Kidney capillary endothelial cell (primary cell): ENCODE data around the gene ACBD6.

Experiments used
- DNase-seq: peaks from one replicate; pipeline ENCODE4 v3.0.0-alpha.2; 2018; ENCODE audit warnings: low spot score

ACBD6 gene

GRCh38 chr1:180524915-180525714 lies 22.7 kb upstream of the ACBD6 start:
- DNase-seq = no peak

DNA sequence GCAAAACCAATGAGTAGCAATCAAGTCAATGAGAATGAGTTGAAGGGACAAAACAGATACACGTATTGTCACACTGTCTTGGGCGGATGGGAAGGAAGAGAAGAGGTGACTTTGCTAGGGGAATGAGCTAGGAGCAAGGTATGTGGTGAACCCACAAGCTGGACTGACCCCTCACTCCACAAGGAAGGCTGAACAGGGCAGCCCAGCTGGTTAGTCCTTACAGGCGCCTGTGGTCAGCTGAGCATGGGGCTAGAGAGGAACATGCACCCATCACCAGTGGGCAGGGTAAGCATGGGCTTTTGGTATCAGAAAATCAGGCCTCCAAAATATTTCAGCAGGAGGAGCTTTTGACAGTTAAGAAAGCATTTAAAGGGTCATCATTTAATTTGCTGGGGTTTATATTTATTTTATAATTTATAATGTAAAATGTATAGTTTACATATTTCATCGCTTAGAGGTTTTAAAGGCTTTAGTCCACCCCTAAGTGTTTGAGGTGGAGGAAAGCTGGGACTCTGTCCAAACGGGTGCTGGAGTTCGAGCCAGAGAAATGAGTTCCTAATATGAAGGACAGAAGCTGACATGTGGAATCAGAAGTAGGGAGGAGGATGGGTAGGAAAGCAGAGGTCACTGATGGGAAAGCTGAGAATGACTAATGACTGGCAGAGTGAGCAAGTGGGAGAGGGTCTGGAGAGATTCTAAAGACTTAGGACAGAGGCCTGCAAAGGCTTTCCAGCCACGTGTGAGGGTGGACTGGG lies 22.0 kb upstream of the ACBD6 start:
- DNase-seq = no peak

GRCh38 chr1:180522213-180522515 lies 19.8 kb upstream of the ACBD6 start:
- no peak for DNase-seq

GRCh38 chr1:180521474-180522212 lies 19.3 kb upstream of the ACBD6 start:
- no peak for DNase-seq

DNA sequence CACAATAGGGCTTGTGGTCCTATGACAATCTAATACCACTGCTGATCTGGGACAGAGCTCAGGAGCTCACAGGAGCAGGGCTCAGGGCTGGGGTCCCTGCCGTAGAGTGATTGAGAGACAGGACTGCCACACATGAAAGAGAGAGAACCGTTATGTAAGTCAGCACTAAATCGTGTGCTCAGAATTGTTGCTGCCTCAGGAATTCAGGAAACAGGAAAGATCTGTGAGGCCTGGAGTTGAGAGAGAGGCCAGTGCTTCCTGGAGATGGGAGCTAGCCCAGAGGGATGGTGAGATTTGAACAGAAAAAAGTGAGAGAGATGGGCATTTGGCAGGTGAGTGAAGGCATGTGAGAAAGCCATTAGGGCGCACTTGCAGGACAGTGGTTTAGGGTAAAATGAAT lies 17.5 kb upstream of the ACBD6 start:
- peak; percentile 37 for DNase-seq

DNA sequence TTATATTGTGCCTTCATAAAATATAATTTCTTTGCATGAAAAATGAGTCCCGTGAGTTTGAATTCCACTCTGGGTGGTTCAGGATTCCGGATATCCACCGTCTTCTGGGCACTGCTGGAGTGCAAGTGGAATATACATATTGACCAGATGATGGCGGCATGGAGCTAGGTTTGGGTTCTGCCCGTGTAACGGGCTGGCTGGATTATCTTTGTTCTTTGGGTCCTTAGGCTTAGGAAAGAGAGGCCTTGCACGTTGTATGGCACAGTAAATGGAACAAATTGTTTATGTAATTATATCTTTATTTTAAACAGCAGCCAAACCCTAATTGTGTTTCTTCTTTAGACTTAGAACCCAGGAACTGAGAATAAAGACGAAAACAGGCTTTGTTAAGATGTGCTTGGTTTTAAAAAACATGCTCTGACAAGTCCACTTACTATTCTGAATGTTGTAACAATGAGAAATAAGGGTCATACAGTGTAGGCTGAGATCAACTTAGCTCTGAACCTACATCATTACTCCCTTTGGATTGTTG lies 13.5 kb upstream of the ACBD6 start:
- DNase-seq = peak; percentile 89

- DNase-seq = no peak
Measured at GRCh38 chr1:180515364-180515763, 13.0 kb upstream of the ACBD6 start.

DNA sequence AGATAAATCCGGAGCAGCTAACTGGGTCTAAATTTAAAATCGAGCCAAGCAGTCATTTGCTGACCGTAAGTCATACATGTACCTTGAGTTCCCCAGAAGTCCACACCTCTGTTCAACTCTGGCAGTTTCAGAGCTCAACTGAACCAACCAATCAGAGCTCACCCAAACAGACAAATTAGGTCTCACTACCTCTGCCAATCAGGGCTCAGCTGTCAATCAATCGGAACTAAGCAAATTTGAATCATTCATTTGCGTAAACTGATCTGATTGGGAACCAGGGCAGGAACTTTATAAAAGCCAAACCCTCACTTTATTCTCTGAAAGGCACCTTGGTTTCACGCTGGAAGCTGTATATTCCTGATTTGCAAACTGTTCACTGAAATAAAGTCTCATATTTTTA lies 11.2 kb upstream of the ACBD6 start:
- no peak for DNase-seq

GRCh38 chr1:180510882-180511281 lies 8.5 kb upstream of the ACBD6 start:
- no peak for DNase-seq

DNA sequence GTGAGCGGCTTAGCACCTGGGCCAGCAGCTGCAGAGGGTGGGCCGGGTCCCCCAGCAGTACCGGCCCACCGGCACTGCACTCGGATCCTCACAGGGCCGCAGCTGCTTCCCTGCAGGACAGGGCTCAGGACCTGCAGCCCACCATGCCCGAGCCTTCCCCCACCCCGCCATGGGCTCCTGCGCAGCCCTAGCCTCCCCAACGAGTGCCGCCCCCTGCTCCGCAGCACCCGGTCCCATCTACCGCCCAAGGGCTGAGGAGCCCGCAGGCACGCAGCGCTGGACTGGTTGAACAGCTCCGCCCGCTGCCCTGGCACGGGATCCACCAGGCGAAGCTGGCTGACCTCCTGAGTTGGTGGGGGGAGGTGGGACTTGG lies 6.3 kb upstream of the ACBD6 start:
- DNase-seq = no peak

DNA sequence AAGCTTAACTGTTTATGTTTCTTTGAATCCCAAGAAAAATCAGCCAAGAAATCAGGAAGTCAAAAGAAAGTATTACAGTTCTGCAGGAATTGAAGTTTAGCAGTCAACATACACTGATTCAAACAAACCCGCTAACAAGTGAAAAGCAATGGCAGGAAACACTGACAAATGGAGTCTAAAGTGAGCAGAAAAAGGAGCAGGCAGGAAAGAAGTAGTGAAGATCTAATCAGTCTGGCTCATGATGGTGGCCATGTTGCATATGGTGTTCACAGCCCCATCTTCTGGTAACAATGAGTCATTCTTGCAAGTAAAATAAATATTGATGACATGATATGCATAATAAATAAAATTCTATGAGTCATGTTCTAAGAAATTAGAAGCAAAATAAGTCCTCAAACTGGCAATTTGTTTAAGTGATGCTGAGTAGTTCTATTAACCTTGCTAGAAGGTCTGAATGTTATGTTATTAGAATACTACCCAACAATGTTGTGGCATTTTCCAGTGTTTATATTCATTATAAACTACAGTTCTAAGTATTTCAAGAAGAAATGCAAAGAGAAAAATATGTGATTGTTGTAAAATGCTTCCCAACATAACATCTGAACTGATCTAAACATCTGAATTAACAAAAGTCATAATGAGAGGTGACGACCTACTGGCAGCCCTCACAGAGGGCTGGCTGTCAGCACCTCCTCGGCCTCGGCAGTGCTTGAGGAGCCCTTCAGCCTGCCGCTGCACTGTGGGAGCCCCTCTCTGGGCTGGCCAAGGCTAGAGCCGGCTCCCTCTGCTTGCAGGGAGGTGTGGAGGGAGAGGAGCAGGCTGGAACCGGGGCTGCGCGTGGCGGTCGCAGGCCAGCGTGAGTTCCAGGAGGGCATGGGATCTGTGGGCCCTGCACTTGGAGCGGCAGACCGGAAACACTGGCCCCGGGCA lies 5.7 kb upstream of the ACBD6 start:
- peak; percentile 18 for DNase-seq

GRCh38 chr1:180505732-180506335 lies 3.5 kb upstream of the ACBD6 start:
- DNase-seq = peak; percentile 40

DNA sequence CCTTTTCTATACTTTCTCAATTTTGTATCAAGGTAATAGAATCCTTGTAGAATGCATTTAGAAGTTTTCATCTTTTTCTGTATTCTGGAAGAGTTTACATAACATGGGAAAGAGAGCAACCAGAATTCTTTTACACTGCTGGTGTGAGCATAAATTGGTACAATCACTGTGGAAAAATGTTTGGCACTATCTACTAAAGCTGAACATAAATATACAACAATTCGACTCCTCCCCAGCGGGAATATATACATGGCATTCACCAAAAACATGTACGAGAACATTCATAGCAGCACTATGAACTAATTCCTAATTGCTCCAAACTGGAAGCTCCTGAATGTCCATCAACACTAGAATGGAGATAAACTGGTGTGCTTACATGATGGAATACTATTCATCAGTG lies 1.8 kb upstream of the ACBD6 start:
- no peak for DNase-seq

DNA sequence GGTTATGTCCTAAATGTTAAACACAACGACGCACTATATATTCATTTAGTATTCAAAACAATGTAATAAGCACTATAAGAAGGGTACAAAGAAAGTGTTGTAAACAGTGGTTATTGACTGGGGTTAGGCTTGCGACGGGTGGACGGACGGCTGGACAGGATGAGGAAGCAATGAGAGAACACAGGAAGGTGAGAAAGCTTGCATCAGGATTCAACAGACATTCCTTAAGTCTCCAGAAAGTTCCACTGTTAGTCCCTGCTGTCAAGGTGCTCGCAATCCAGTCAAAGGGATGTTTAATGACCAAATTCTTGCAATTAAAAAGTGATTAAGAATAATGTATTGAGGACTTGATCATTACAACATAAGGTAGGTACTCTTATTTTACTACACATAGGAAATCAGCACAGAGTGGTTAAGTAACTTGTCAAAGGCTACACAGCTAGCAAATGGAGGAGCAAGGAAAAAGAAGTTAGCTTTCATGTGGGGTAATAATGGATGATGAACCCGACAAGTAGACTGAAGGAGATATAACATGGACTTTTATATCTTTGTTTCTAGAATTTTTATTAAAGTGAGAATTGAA lies 994 bp upstream of the ACBD6 start:
- DNase-seq = peak; percentile 49

- DNase-seq = peak; percentile 59
Measured at GRCh38 chr1:180501865-180502360, 464 bp downstream of the ACBD6 start.

DNA sequence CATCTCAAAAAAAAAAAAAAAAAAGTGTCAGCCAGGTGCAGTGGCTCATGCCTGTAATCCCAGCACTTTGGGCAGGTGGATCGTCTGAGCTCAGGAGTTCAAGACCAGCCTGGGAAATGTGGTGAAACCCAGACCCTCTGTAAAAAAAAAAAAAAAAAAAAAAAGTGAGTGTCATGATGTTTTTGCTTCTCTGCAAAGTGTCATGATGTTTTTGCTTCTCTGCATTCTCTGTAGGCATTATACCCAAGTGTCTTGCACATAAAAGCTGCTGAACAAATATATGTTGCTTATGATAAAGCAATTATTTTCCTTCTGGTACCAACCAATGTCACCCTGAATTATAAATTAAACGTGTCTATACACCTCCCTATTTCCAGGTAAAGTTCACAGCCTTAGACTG lies 1.7 kb downstream of the ACBD6 start:
- DNase-seq = no peak

GRCh38 chr1:180498594-180498993 lies 3.8 kb downstream of the ACBD6 start:
- no peak for DNase-seq

DNA sequence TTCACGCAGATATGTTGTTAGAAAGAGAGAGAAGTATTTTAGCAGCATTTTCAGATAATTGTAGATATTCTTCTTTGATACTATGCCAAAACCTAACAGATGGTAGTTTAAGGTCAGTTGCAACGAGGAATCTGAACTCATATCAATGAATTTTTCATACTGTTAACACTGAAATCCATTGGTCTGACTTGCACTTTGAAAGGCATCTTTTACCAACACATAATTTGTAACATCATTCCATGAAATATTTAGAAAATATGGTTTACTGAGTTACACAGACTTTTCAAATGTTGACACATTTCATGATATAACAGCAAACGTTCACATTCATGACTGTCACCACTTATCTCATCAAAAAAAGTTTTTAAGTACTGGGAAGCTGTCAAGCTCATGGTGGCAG lies 4.6 kb downstream of the ACBD6 start:
- DNase-seq = no peak

DNA sequence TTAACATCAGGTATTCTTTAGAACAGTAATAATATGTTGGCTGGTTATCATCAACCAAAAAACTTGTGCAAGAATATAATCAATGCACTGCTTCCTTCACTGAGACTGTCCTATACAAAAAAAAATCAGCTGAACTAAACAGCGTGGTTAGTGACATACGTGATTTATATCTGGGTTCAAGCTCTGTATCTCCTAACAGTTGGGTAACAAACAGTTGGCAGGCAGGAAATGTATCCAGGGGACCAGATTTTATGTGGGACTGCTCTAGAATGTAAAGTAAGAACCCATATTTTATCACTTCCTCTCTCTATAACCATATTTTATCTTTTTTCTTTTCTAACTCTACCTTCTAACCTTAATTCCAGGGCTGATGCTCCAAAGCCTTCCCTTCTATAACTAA lies 8.0 kb downstream of the ACBD6 start:
- DNase-seq = no peak

GRCh38 chr1:180489976-180490375 lies 12.4 kb downstream of the ACBD6 start:
- DNase-seq = no peak

GRCh38 chr1:180489313-180489712 lies 13.1 kb downstream of the ACBD6 start:
- DNase-seq = no peak
